Activated gamma-delta T cell treated with Interleukin-2 at 50 U/mL for 16 hours (primary cell): ENCODE measurements around the gene CIB1.
"Not testable (repeated sequence)": the region's sequence is repeated elsewhere in the genome, so short reads cannot be mapped to it uniquely, and the experiment has no call there.

Experiments
- DNase-seq: peaks from one replicate; pipeline ENCODE4 v3.0.0-alpha.2; 2020

Gene CIB1

DNA sequence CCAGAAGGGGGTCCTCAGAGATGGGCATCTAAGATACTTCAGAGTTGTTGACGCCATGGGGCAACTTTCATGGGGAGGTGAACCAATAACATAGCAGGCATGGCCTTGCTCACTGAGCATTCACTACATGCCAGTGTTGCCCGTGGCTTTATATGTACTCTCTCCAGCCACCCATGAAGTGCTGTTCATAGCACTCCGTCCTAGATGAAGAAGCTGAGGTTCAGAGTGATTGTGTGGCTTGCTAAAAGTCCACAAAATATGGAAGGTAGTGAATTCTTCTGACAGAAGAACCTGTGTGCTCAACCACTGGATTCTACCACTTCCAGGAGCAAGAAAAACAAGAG is 42.4 kb downstream of the CIB1 start:
- no peak for DNase-seq

DNA sequence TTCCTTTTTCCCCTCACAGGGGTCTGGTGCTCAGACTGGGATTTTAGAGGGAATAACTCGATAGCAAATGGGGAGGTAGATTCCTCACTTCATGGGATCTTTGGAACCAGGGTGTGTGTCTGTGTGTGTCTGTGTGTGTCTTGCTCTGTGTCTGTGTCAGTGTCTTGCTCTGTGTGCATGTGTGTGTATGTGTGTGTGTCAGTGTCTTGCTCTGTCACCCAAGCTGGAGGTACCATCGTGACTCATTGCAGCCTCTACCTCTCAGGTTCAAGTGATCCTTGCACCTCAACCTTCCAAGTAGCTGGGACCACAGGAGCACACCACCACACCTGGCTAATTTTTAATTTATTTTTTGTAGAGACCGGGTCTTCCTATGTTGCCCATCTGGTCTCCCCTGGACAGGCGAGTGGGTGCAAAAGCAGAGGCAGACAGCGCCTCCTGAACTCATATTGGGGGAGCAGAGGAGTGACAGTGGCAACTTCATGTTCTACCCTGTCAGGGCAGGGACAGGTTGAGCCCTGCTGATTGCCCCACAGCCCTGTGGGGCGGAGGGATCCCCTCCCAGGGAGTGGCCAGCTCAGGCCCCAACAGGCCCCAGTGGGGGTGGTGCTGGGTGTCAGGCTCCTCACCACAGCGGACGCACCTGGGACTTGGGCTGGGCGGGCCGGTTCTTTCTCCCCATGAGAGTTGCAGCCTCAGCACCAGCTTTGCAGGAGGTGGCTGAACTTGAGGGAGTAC is 43.0 kb downstream of the CIB1 start:
- no peak for DNase-seq

DNA sequence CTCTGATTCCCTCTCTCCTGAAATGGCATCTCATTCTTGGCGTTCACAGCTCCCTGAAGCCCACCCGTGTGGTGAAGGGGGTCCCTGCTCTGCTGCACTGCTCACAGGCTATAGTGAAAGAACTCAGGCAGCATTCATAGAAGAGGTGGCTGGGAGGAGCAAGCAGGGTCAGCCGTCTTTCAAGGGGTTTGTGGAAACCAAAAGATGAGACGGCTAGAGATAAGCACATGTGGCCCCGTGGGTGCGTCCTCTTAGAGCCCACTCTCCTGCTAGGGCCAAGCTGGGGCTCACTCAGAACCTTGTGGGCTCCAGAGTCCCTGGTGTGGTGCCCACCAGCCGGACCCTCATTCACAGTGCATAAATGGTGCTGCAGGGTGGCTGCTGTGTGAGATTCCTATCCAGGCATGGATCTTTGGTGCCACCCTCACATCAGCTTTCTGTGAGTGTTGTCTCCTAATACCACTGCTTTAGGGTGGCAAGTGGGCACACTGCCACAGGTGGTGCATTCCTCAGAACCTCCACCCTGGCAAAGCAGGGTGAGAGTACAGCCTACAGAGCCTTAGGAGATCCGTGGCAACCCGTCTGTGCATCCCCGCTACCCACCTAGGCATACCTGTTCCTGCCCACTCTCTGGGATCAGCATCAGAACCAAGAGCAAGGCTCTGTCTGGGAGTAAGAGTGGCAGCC is 43.8 kb downstream of the CIB1 start:
- DNase-seq, result no peak

DNA sequence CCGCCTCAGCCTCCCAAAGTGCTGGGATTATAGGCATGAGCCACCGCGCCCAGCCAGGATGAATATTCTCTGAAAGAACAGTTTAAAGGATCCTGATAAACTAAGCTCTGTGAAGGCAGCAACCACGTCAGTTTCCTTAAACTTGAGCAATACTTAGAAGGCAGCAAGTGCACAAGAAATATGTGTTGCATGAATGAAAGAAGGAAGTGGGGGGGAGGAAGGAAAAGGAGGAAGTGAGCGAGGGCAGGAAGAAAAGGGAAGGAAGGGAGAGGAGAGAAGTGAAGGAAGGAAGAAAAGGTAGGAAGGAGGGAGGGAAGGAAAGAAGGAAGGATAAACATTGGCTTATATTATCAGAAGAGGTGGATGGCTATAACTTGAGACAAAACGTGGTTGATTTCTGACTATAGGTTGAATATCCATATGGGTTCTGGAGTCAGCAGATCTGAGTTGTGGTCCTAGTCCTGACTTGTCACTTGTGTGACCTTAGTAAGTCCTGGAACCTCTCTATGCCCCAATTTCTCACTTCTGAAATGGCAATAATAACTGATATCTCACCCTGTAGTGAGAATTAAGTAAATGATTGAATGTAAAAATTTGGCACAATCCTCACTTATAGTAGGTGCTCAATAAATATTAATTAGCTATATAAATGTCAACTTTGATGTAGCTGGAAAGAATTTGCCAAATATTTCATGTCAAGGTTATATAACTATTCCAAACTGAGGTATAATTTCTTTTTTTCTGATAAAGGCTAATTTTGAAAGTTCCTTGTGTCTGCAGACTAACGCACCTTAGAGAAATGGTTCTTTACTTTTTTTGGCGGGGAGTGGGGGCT is 44.6 kb downstream of the CIB1 start:
- no peak for DNase-seq

DNA sequence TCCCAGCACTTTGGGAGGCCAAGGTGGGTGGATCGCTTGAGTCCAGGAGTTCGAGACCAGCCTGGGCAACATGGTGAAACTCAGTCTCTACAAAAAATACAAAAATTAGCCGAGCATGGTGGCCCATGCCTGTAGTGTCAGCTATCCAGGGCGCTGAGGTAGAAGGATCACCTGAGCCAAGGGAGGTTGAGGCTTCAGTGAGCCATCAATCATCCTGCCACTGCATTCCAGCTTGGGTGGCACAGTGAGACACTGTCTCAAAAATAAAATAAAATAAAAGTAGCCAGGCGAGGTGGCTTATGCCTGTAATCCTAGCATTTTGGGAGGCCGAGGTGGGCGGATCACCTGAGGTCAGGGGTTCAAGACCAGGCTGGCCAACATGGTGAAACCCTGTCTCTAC is 45.7 kb downstream of the CIB1 start:
- DNase-seq, result not testable (repeated sequence)

DNA sequence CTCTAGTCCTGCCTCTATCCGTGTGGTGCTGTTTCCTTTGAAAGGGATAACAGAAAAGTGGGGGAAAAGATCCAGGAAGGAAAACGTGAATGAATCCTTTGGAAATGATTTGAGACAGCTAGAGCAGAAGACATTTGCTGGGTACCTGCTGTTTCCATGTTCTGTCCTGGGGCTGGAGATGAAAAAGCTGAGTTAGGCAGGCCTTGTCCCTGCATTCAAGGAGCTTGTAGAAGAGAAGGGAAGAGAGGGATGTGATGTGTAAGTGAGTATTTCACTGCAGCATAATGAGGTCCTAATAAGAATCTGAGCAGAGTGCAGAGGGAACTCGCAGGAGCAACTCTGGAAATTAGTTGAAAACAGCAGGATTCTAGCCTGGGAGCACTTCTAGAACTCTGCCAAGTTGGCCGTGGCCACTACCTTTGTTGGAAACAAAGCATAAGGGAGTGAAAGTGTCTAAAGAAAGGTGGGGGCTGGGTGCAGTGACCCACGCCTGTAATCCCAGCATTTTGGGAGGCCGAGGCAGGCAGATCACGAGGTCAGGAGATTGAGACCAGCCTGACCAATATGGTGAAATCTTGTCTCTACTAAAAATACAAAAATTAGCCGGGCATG is 46.4 kb downstream of the CIB1 start:
- no peak for DNase-seq

DNA sequence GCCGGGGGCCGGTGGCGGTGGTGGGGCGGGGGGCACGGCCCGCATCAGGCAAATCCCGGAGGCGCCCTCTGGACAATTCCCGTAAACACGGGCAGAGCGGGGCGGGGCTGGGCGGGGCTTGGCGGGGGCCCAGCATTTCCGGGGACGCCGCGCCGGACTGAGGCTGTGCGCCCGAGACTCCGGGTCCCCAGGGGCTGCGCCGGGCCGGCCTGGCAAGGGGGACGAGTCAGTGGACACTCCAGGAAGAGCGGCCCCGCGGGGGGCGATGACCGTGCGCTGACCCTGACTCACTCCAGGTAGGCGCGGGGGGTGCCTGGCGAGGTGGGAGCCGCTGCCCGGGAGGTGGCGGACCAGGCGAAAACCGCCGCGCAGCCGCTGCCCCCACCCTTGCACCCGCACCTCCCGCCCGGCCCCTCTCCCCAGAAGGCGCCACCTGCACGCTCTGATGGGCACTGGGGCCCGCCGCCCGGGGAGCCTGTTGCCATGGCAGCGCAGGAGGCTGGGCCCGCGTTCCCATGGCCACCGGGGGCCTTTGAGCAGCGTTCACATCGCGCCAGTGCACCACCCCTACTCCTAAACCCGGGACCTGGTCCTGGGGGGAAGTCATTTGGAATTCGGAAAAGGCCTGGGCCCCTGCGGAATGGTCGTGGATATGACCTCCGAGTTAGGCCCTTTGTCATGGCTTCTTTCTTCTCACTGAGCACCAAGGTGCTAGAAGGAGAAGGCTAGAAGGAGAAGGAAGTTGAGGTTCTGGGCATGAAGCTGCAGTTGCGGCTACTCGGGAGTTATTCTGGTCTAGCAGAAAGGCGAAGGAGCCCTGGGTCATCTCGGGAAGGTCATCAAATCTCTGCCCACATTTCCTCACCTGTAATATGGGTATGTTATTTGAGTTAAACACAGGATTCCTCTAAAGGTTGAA is 48.7 kb downstream of the CIB1 start:
- DNase-seq, result peak; percentile 47

DNA sequence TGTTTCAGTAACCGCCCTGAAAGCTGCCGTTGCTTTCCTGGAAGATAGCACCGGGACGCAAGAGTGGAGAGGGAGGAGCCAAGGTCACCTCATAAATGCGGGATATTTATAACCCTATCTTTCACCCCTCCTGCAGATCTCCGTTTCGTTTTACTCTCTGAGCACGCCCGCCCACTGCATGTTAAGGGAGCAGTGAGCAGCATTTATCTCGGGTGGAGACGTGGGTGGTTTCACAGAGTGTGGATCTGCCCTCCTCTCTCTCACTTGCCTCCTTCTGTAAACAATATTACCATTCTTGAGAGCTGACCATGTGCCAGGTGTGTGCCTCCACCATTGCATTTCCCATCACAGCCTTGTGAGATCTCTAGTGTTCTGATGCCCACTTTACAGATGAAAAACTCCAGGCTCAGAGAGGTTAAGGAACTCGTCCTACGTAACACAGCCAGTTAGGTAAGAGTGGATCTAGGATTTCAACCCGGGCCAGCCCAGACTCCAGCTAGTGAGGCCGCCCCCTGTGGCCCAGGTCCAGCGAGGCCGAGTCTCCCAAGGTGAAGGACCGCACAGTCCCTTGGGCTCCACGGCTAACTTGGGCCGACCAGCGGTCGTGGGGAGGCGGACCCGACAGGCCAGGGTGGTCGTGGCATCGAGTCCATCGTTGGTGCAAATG is 49.5 kb downstream of the CIB1 start:
- no peak for DNase-seq

DNA sequence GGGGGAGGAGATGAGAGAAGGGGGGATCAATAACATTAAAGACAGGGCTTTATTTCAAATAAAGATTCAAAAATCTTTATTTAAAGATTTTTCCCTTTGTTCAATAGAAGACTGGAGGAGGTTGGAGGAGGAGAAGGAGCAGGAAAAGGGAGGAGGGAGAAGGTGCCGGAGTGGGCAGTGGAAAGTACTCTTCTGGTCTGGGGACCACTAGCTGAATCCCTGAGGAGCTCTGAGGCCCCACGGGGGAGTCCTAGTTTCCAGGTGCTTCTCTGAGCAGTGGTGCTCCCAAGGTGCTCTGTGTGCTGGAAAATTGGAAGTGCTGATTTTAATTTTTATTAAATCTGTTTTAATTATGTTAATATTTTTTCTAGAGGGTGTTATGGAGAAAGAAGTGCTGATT is 52.0 kb downstream of the CIB1 start:
- no peak for DNase-seq
